Upper lobe of left lung (tissue), 6 donors: Measurements from ENCODE around the gene ENOX1. TPM values are rescaled to one million over a fixed set of nuclear protein-coding genes. Genes with fewer than 3 reads are reported as not detected.

ENCODE experiments used
- ATAC-seq, 2 donors: fragments of 200-7000 bp; cut with Tn5 transposase; one replicate each; pipeline ENCODE4 v1.9.1; 2022; ENCODE audit warnings: mild to moderate bottlenecking in 2 of 2, moderate library complexity in 2 of 2; ENCODE audit not compliant: low FRiP score in 2 of 2
- DNase-seq, 2 donors: peaks; one replicate each; pipeline ENCODE4 v3.0.0-alpha.2; 2019 to 2020
- H3K27ac ChIP-seq, 4 donors: fragments of 200-600 bp; sonication (generic); one replicate each; pipeline ENCODE4 v1.5.1; 2016 to 2019
- H3K27me3 ChIP-seq, 4 donors: fragments of 200-600 bp; sonication (generic); one replicate each; pipeline ENCODE4 v1.5.1; 2017 to 2019
- H3K36me3 ChIP-seq, 4 donors: fragments of 200-600 bp; sonication (generic); one replicate each; pipeline ENCODE4 v1.5.1; 2016 to 2019
- H3K4me1 ChIP-seq, 4 donors: fragments of 200-600 bp; sonication (generic); one replicate each; pipeline ENCODE4 v1.5.1; 2018 to 2019
- H3K4me3 ChIP-seq, 4 donors: fragments of 200-600 bp; sonication (generic); one replicate each; pipeline ENCODE4 v1.5.1; 2017 to 2019; ENCODE audit warnings: mild to moderate bottlenecking in 2 of 4, moderate library complexity in 1 of 4
- H3K9me3 ChIP-seq, 4 donors: fragments of 200-600 bp; sonication (generic); one replicate each; pipeline ENCODE4 v1.5.1; 2018 to 2019
- CTCF ChIP-seq, 6 experiments: fragments of 450-650 bp in 4 of 6; fragments of 200-600 bp in 2 of 6; sonication (generic) in 2 of 6; IDR thresholded peaks; one replicate each; pipeline ENCODE4 v1.5.1; 2016 to 2019; ENCODE audit warnings: antibody characterized with exemption in 6 of 6
- EP300 ChIP-seq, 4 donors: sonication (generic); formaldehyde crosslinking; IDR thresholded peaks; one replicate each; pipeline ENCODE4 v1.5.1; 2017; ENCODE audit warnings: antibody characterized with exemption in 4 of 4, control low read depth in 2 of 4
- POLR2A ChIP-seq, 4 donors: fragments of 450-650 bp; IDR thresholded peaks; one replicate each; pipeline ENCODE4 v1.5.1; 2016 to 2017; ENCODE audit warnings: antibody characterized with exemption in 4 of 4, mild to moderate bottlenecking in 2 of 4
- POLR2AphosphoS5 ChIP-seq, 2 donors: sonication (generic); formaldehyde crosslinking; IDR thresholded peaks; one replicate each; pipeline ENCODE4 v1.5.1; 2017; ENCODE audit warnings: antibody characterized with exemption in 2 of 2
- WGBS, 2 donors: methylation state at CpG; one replicate each; pipeline ENCODE4 v1.1.5; 2017 to 2018; 5-methylcytosine and 5-hydroxymethylcytosine counted together
- total RNA-seq, 6 donors: library from RNA; depleted of rRNA in 4 of 6; stranded (reverse); fragments of >200 nt in 4 of 6; gene quantifications; one replicate each; pipeline versions ENCODE4 v1.1.0 to v1.2.1, GENCODE V29; 2016 to 2021
- donor health status: DM: no; HTN: no; CAD: no; lungs with moderate emphysema.
- donor health status: DM: no; HTN: yes; CAD: no; lungs with severe emphysema.

ENOX1 gene
- total RNA-seq, 6 donors from 2014 or later, result 0.20 to 1.0 (median 0.46) TPM; not detected in 2

- DNase-seq, result no peak
- Histone ChIP-seq H3K36me3 (no peaks in the 10 kb centered on the region), H3K27me3 (peaks cover 0 to 23% (median 13%) of the 10 kb centered on the region in 4 donors), H3K4me3 (peak overlapping the region in 3 of 4 donors; percentile 40 to 63 (median 61)), H3K27ac (no peak overlapping the region), H3K9me3 (no peaks in the 10 kb centered on the region), H3K4me1 (peaks cover 21 to 28% (median 23%) of the 10 kb centered on the region in 4 donors)
- ATAC-seq, result no peak
- TF ChIP-seq EP300 (IDR thresholded peaks at IDR 0.05), result no peak
- no peak for TF ChIP-seq CTCF (IDR thresholded peaks at IDR 0.05)
- TF ChIP-seq POLR2A (IDR thresholded peaks at IDR 0.05), result no peak
- TF ChIP-seq POLR2AphosphoS5 (IDR thresholded peaks at IDR 0.05), result no peak
- 17 to 26% methylated on average over 4 to 9 of the region's 9 CpGs for WGBS, 2 donors
Observed at GRCh38 chr13:43787518-43787891, 733 bp upstream of the ENOX1 start.

- ATAC-seq (no peak), DNase-seq (no peak)
- Histone ChIP-seq H3K27me3 (peaks cover 0 to 23% (median 13%) of the 10 kb centered on the region in 4 donors), H3K4me1 (peaks cover 21 to 28% (median 23%) of the 10 kb centered on the region in 4 donors), H3K9me3 (no peaks in the 10 kb centered on the region), H3K4me3 (peak overlapping the region; percentile 40 to 63 (median 54)), H3K27ac (peak overlapping the region in 1 of 4 donors; percentile 37), H3K36me3 (no peaks in the 10 kb centered on the region)
- WGBS, 2 donors, result 1% methylated on average over 22 of the region's 28 CpGs; no CpG with 5 or more reads in 1 of the 2 donors
- TF ChIP-seq POLR2A (IDR thresholded peaks at IDR 0.05), result no peak
- TF ChIP-seq CTCF (IDR thresholded peaks at IDR 0.05), result no peak
- no peak for TF ChIP-seq EP300 (IDR thresholded peaks at IDR 0.05)
- TF ChIP-seq POLR2AphosphoS5 (IDR thresholded peaks at IDR 0.05), result no peak
Observed at GRCh38 chr13:43786472-43786765, 353 bp downstream of the ENOX1 start.

- peak overlapping the region in 1 of 4 donors; percentile 37 for H3K27ac ChIP-seq
- peak; percentile 66 to 89 for ATAC-seq
- WGBS, 2 donors, result 2 to 3% methylated on average over 39 to 76 of the region's 76 CpGs
- peak; percentile 21 to 89 for DNase-seq
- no peaks in the 10 kb centered on the region for H3K36me3 ChIP-seq
- H3K9me3 ChIP-seq, result no peaks in the 10 kb centered on the region
- peaks cover 21 to 28% (median 23%) of the 10 kb centered on the region in 4 donors for H3K4me1 ChIP-seq
- peak overlapping the region; percentile 40 to 63 (median 54) for H3K4me3 ChIP-seq
- TF ChIP-seq POLR2AphosphoS5 (IDR thresholded peaks at IDR 0.05), result no peak
- no peak for TF ChIP-seq CTCF (IDR thresholded peaks at IDR 0.05)
- TF ChIP-seq EP300 (IDR thresholded peaks at IDR 0.05), result no peak
- no peak for TF ChIP-seq POLR2A (IDR thresholded peaks at IDR 0.05)
- peaks cover 0 to 23% (median 13%) of the 10 kb centered on the region in 4 donors for H3K27me3 ChIP-seq
Observed at GRCh38 chr13:43785650-43786471, 911 bp downstream of the ENOX1 start.

GRCh38 chr13:43785261-43785649 is 1.5 kb downstream of the ENOX1 start:
- Histone ChIP-seq H3K36me3 (no peaks in the 10 kb centered on the region), H3K27ac (no peak overlapping the region), H3K9me3 (no peaks in the 10 kb centered on the region), H3K27me3 (peaks cover 0 to 23% (median 13%) of the 10 kb centered on the region in 4 donors), H3K4me1 (peaks cover 21 to 28% (median 23%) of the 10 kb centered on the region in 4 donors), H3K4me3 (peak overlapping the region in 3 of 4 donors; percentile 40 to 63 (median 61))
- peak in 1 of 2 donors; percentile 14 for DNase-seq
- 34 to 45% methylated on average over 10 of the region's 10 CpGs for WGBS, 2 donors
- no peak for ATAC-seq
- no peak for TF ChIP-seq POLR2A (IDR thresholded peaks at IDR 0.05)
- no peak for TF ChIP-seq EP300 (IDR thresholded peaks at IDR 0.05)
- no peak for TF ChIP-seq POLR2AphosphoS5 (IDR thresholded peaks at IDR 0.05)
- no peak for TF ChIP-seq CTCF (IDR thresholded peaks at IDR 0.05)
